GM12865 (cell line): ENCODE data around the gene HNRNPAB.

Experiments
- DNase-seq: peaks from one replicate; pipeline ENCODE4 v3.0.0; 2010; ENCODE audit warnings: low read depth
- H3K4me3 ChIP-seq: 2 replicates; pipeline ENCODE4 v1.5.1; 2011; ENCODE audit warnings: mild to moderate bottlenecking, low read depth, low read length, control low read depth
- CTCF ChIP-seq: IDR thresholded peaks from 2 replicates; pipeline ENCODE4 v1.5.1; 2011; ENCODE audit warnings: low read length, control low read depth, low read depth, inconsistent platforms; ENCODE audit not compliant: insufficient read depth; ENCODE audit errors: missing control alignments

HNRNPAB gene

GRCh38 chr5:178244576-178244975, 40.2 kb downstream of the HNRNPAB start:
- no peak overlapping the region for H3K4me3 ChIP-seq
- no peak for DNase-seq
- TF ChIP-seq CTCF, result no peak

- H3K4me3 ChIP-seq, result no peak overlapping the region
- no peak for TF ChIP-seq CTCF
- no peak for DNase-seq
Observed at GRCh38 chr5:178245389-178245788, 41.1 kb downstream of the HNRNPAB start.

GRCh38 chr5:178246624-178247279, 42.4 kb downstream of the HNRNPAB start:
- peak; percentile 37 for DNase-seq
- H3K4me3 ChIP-seq, result no peak overlapping the region
- TF ChIP-seq CTCF, result no peak

- no peak for DNase-seq
- no peak overlapping the region for H3K4me3 ChIP-seq
- TF ChIP-seq CTCF, result no peak
Observed at GRCh38 chr5:178247481-178248456, 43.4 kb downstream of the HNRNPAB start.

GRCh38 chr5:178248750-178249149, 44.4 kb downstream of the HNRNPAB start:
- no peak for TF ChIP-seq CTCF

GRCh38 chr5:178249191-178249989, 45.1 kb downstream of the HNRNPAB start:
- no peak overlapping the region for H3K4me3 ChIP-seq
- no peak for TF ChIP-seq CTCF
- DNase-seq, result no peak

More at GRCh38 chr5:178248750-178249149, 44.4 kb downstream of the HNRNPAB start:
- no peak for DNase-seq
- no peak overlapping the region for H3K4me3 ChIP-seq
